Fibroblast of skin of left quadriceps (primary cell): ENCODE data around the gene FGF14.

Source experiments
- DNase-seq, 2 experiments: peaks; one replicate each; pipeline ENCODE4 v3.0.0-alpha.2; 2013; ENCODE audit warnings: low read depth in 2 of 2

FGF14 gene

GRCh38 chr13:102250448-102250847, 151.4 kb downstream of the FGF14 start:
- DNase-seq = no peak

- no peak for DNase-seq
Measured at GRCh38 chr13:102244607-102245227, 157.1 kb downstream of the FGF14 start.

- DNase-seq = no peak
Measured at GRCh38 chr13:102240110-102240509, 161.7 kb downstream of the FGF14 start.

- DNase-seq = no peak
Measured at GRCh38 chr13:102237230-102237629, 164.6 kb downstream of the FGF14 start.

- no peak for DNase-seq
Measured at GRCh38 chr13:102236830-102237229, 165.0 kb downstream of the FGF14 start.

- no peak for DNase-seq
Measured at GRCh38 chr13:102236341-102236740, 165.5 kb downstream of the FGF14 start.

GRCh38 chr13:102235689-102236088, 166.2 kb downstream of the FGF14 start:
- DNase-seq = no peak

- no peak for DNase-seq
Measured at GRCh38 chr13:102234618-102235017, 167.2 kb downstream of the FGF14 start.

GRCh38 chr13:102233566-102234208, 168.2 kb downstream of the FGF14 start:
- no peak for DNase-seq

- DNase-seq = no peak
Measured at GRCh38 chr13:102231479-102231878, 170.4 kb downstream of the FGF14 start.

GRCh38 chr13:102227741-102228140, 174.1 kb downstream of the FGF14 start:
- no peak for DNase-seq

- DNase-seq = no peak
Measured at GRCh38 chr13:102226591-102226990, 175.3 kb downstream of the FGF14 start.

GRCh38 chr13:102225892-102226291, 176.0 kb downstream of the FGF14 start:
- no peak for DNase-seq

GRCh38 chr13:102220681-102221228, 181.1 kb downstream of the FGF14 start:
- DNase-seq = no peak

- no peak for DNase-seq
Measured at GRCh38 chr13:102214956-102215355, 186.9 kb downstream of the FGF14 start.

- DNase-seq = no peak
Measured at GRCh38 chr13:102212729-102213128, 189.1 kb downstream of the FGF14 start.

- no peak for DNase-seq
Measured at GRCh38 chr13:102208347-102208746, 193.5 kb downstream of the FGF14 start.

GRCh38 chr13:102207680-102208342, 194.0 kb downstream of the FGF14 start:
- no peak for DNase-seq

- no peak for DNase-seq
Measured at GRCh38 chr13:102203718-102204117, 198.1 kb downstream of the FGF14 start.

- DNase-seq = no peak
Measured at GRCh38 chr13:102198418-102199311, 203.2 kb downstream of the FGF14 start.

- DNase-seq = no peak
Measured at GRCh38 chr13:102197193-102197592, 204.7 kb downstream of the FGF14 start.
